HepG2 (cell line): ENCODE data around the gene ADGRL1. TPM values are rescaled to one million over a fixed set of nuclear protein-coding genes. Genes with fewer than 3 reads are reported as not detected.
A peak's percentile ranks its signal among the peaks of the same experiment; 100 is the strongest.

Experiments
- AGO1 ChIP-seq: fragments of 200-400 bp; formaldehyde crosslinking; IDR thresholded peaks from 2 replicates; pipeline ENCODE4 v1.6.1; 2017; ENCODE audit warnings: mild to moderate bottlenecking, low read depth, low read length, moderate library complexity; ENCODE audit not compliant: poor library complexity, severe bottlenecking
- CREM ChIP-seq, 2 experiments: sonication (generic) in 1 of 2; formaldehyde crosslinking in 1 of 2; IDR thresholded peaks; 2 replicates each; pipeline versions ENCODE4 v1.4.0 to v1.6.1; 2016 to 2020; ENCODE audit warnings: antibody characterized with exemption in 1 of 2, mild to moderate bottlenecking in 1 of 2, missing genetic modification reagents in 1 of 2
- ETV5 ChIP-seq: IDR thresholded peaks from 2 replicates; pipeline ENCODE4 v1.6.1; 2018; ENCODE audit warnings: missing biosample characterization, missing genetic modification reagents, inconsistent platforms, borderline replicate concordance
- FOXK1 ChIP-seq: sonication (generic); formaldehyde crosslinking; IDR thresholded peaks from 2 replicates; pipeline ENCODE4 v1.4.0; 2020; ENCODE audit warnings: low read depth, missing genetic modification reagents, borderline replicate concordance
- KLF16 ChIP-seq, 2 experiments: sonication (generic) in 1 of 2; formaldehyde crosslinking in 1 of 2; IDR thresholded peaks; 2 replicates each; pipeline versions ENCODE4 v1.6.1 to v1.8.0; 2016 to 2023; ENCODE audit warnings: missing genetic modification reagents in 2 of 2, missing compliant biosample characterization in 1 of 2
- MLLT10 ChIP-seq: sonication (generic); formaldehyde crosslinking; IDR thresholded peaks from 2 replicates; pipeline ENCODE4 v1.4.0; 2020; ENCODE audit warnings: missing genetic modification reagents
- NCOA1 ChIP-seq: sonication (generic); formaldehyde crosslinking; IDR thresholded peaks from 2 replicates; pipeline ENCODE4 v1.9.0; 2021; ENCODE audit warnings: missing genetic modification reagents
- SIX4 ChIP-seq: sonication (generic); formaldehyde crosslinking; IDR thresholded peaks from 2 replicates; pipeline ENCODE4 v1.4.0; 2020; ENCODE audit warnings: missing genetic modification reagents
- SMAD3 ChIP-seq: sonication (generic); formaldehyde crosslinking; IDR thresholded peaks from 2 replicates; pipeline ENCODE4 v1.4.0; 2020; ENCODE audit warnings: missing genetic modification reagents
- ZBTB38 ChIP-seq: sonication (generic); formaldehyde crosslinking; IDR thresholded peaks from 2 replicates; pipeline ENCODE4 v1.5.1; 2020; ENCODE audit warnings: mild to moderate bottlenecking, missing genetic modification reagents
- ZBTB7A ChIP-seq: sonication (generic); formaldehyde crosslinking; IDR thresholded peaks from 2 replicates; pipeline ENCODE4 v1.8.0; 2022; ENCODE audit warnings: mild to moderate bottlenecking, missing genetic modification reagents
- ZNF354B ChIP-seq: sonication (generic); formaldehyde crosslinking; IDR thresholded peaks from 2 replicates; pipeline ENCODE4 v1.8.0; 2022; ENCODE audit warnings: mild to moderate bottlenecking, missing genetic modification reagents
- ZNF383 ChIP-seq: sonication (generic); formaldehyde crosslinking; IDR thresholded peaks from 2 replicates; pipeline ENCODE4 v1.4.0; 2020; ENCODE audit warnings: missing genetic modification reagents, mild to moderate bottlenecking, borderline replicate concordance
- ZNF564 ChIP-seq: sonication (generic); formaldehyde crosslinking; IDR thresholded peaks from 2 replicates; pipeline ENCODE4 v1.8.1; 2023; ENCODE audit warnings: mild to moderate bottlenecking, missing genetic modification reagents
- polyA plus RNA-seq, 8 experiments: library from polyadenylated mRNA; depleted of rRNA in 3 of 8; stranded (reverse) in 7 of 8; unstranded in 1 of 8; fragments of >200 nt; fragmentation: Illumina TruSeq in 4 of 8; extraction: Trizol in 4 of 8; gene quantifications; 2 replicates each; pipeline versions ENCODE4 v1.2.1 to v1.2.3, GENCODE V29; 2011 to 2016; ENCODE audit warnings: low read depth in 4 of 8, missing spikeins in 1 of 8, mixed read lengths in 1 of 8; ENCODE audit not compliant: insufficient read depth in 1 of 8
- total RNA-seq, 5 experiments: library from RNA; depleted of rRNA; stranded (reverse); fragments of >200 nt; fragmentation: Illumina TruSeq; extraction: Trizol; gene quantifications; 2 replicates each; pipeline ENCODE4 v1.2.3, GENCODE V29; 2016; ENCODE audit warnings: low read depth in 1 of 5
- TF ChIP-seq, protein P1 (sequence below): fragments of 450-650 bp; IDR thresholded peaks from 2 replicates; pipeline ENCODE4 v1.6.1; 2016
- TF ChIP-seq, protein P2 (sequence below): sonication (generic); formaldehyde crosslinking; IDR thresholded peaks from 2 replicates; pipeline ENCODE4 v1.4.0; 2020; ENCODE audit warnings: missing genetic modification reagents
- TF ChIP-seq, protein P3 (sequence below): sonication (generic); formaldehyde crosslinking; IDR thresholded peaks from 2 replicates; pipeline ENCODE4 v1.5.1; 2020; ENCODE audit warnings: mild to moderate bottlenecking, moderate library complexity, missing genetic modification reagents
- TF ChIP-seq, protein P4 (sequence below): sonication (generic); formaldehyde crosslinking; IDR thresholded peaks from 2 replicates; pipeline ENCODE4 v1.8.0; 2022; ENCODE audit warnings: mild to moderate bottlenecking, missing genetic modification reagents
- TF ChIP-seq, protein P5 (sequence below), 2 experiments: sonication (generic) in 1 of 2; formaldehyde crosslinking in 1 of 2; IDR thresholded peaks; 2 replicates each; pipeline versions ENCODE4 v1.5.1 to v1.6.1; 2011 to 2020; ENCODE audit warnings: borderline replicate concordance in 1 of 2, low read depth in 1 of 2, low read length in 1 of 2, mild to moderate bottlenecking in 1 of 2, missing genetic modification reagents in 1 of 2, moderate library complexity in 1 of 2

ADGRL1 gene
- total and polyA plus RNA-seq, 2 of the 13 experiments (the other 11 are each of a cell fraction or from before 2014, with no cell fraction given), result 0.49 to 1.7 TPM

DNA sequence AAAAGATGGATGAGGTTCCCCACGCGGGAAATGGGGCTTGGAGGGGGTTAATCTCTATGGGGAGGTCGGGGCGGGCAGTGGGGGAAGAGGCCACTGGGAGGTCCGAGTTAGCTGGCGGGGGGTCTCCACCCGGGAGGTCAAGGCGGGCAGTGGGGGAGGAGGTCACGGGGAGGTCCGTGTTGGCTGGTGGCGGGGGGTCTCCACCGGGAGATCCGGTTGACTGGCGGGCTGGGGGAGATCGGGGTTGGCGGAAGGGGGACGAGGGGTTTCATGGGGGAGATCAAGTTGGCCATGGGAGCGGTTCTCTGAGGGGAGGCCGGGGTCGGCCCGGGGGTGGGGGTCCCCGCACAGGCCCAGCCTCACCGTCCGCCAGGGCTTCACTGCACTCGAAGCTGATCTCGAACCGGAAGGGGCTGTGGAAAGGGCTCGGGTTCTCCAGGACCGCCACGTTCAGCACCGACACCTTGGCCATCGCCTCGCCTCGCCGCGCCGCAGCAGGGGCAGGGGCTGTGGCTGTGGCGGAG, 69.9 kb downstream of the ADGRL1 start (continued):
- TF ChIP-seq FOXK1 (CRISPR knock-in tag), result no peak
- no peak for TF ChIP-seq CREM (IDR thresholded peaks at IDR 0.05)
- TF ChIP-seq CREM (CRISPR knock-in tag; IDR thresholded peaks at IDR 0.05), result no peak
- no peak for TF ChIP-seq ZNF383 (CRISPR knock-in tag)
- TF ChIP-seq KLF16 (CRISPR knock-in tag; IDR thresholded peaks at IDR 0.05), result no peak
- TF ChIP-seq ZNF564 (CRISPR knock-in tag), result no peak; the same call in 1 of the 2 replicates
- TF ChIP-seq, protein P1, sequence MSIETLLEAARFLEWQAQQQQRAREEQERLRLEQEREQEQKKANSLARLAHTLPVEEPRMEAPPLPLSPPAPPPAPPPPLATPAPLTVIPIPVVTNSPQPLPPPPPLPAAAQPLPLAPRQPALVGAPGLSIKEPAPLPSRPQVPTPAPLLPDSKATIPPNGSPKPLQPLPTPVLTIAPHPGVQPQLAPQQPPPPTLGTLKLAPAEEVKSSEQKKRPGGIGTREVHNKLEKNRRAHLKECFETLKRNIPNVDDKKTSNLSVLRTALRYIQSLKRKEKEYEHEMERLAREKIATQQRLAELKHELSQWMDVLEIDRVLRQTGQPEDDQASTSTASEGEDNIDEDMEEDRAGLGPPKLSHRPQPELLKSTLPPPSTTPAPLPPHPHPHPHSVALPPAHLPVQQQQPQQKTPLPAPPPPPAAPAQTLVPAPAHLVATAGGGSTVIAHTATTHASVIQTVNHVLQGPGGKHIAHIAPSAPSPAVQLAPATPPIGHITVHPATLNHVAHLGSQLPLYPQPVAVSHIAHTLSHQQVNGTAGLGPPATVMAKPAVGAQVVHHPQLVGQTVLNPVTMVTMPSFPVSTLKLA, result no peak
- TF ChIP-seq MLLT10 (CRISPR knock-in tag), result no peak
- no peak for TF ChIP-seq ZNF354B (CRISPR knock-in tag)
- TF ChIP-seq, protein P2, sequence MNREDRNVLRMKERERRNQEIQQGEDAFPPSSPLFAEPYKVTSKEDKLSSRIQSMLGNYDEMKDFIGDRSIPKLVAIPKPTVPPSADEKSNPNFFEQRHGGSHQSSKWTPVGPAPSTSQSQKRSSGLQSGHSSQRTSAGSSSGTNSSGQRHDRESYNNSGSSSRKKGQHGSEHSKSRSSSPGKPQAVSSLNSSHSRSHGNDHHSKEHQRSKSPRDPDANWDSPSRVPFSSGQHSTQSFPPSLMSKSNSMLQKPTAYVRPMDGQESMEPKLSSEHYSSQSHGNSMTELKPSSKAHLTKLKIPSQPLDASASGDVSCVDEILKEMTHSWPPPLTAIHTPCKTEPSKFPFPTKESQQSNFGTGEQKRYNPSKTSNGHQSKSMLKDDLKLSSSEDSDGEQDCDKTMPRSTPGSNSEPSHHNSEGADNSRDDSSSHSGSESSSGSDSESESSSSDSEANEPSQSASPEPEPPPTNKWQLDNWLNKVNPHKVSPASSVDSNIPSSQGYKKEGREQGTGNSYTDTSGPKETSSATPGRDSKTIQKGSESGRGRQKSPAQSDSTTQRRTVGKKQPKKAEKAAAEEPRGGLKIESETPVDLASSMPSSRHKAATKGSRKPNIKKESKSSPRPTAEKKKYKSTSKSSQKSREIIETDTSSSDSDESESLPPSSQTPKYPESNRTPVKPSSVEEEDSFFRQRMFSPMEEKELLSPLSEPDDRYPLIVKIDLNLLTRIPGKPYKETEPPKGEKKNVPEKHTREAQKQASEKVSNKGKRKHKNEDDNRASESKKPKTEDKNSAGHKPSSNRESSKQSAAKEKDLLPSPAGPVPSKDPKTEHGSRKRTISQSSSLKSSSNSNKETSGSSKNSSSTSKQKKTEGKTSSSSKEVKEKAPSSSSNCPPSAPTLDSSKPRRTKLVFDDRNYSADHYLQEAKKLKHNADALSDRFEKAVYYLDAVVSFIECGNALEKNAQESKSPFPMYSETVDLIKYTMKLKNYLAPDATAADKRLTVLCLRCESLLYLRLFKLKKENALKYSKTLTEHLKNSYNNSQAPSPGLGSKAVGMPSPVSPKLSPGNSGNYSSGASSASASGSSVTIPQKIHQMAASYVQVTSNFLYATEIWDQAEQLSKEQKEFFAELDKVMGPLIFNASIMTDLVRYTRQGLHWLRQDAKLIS, result no peak
- TF ChIP-seq, protein P3, sequence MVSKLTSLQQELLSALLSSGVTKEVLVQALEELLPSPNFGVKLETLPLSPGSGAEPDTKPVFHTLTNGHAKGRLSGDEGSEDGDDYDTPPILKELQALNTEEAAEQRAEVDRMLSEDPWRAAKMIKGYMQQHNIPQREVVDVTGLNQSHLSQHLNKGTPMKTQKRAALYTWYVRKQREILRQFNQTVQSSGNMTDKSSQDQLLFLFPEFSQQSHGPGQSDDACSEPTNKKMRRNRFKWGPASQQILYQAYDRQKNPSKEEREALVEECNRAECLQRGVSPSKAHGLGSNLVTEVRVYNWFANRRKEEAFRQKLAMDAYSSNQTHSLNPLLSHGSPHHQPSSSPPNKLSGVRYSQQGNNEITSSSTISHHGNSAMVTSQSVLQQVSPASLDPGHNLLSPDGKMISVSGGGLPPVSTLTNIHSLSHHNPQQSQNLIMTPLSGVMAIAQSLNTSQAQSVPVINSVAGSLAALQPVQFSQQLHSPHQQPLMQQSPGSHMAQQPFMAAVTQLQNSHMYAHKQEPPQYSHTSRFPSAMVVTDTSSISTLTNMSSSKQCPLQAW (CRISPR knock-in tag), result no peak
- TF ChIP-seq SMAD3 (CRISPR knock-in tag), result no peak
- peak; percentile 18 for TF ChIP-seq AGO1
- 0 out of 2 replicates have a peak, but pooled peaks have one; percentile 1 for TF ChIP-seq SIX4
- TF ChIP-seq, protein P4, sequence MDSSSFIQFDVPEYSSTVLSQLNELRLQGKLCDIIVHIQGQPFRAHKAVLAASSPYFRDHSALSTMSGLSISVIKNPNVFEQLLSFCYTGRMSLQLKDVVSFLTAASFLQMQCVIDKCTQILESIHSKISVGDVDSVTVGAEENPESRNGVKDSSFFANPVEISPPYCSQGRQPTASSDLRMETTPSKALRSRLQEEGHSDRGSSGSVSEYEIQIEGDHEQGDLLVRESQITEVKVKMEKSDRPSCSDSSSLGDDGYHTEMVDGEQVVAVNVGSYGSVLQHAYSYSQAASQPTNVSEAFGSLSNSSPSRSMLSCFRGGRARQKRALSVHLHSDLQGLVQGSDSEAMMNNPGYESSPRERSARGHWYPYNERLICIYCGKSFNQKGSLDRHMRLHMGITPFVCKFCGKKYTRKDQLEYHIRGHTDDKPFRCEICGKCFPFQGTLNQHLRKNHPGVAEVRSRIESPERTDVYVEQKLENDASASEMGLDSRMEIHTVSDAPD (CRISPR knock-in tag), result no peak
- TF ChIP-seq, protein P5, sequence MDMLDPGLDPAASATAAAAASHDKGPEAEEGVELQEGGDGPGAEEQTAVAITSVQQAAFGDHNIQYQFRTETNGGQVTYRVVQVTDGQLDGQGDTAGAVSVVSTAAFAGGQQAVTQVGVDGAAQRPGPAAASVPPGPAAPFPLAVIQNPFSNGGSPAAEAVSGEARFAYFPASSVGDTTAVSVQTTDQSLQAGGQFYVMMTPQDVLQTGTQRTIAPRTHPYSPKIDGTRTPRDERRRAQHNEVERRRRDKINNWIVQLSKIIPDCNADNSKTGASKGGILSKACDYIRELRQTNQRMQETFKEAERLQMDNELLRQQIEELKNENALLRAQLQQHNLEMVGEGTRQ (IDR thresholded peaks at IDR 0.05; ENCODE audit: low read depth, low read length), result no peak
- TF ChIP-seq, protein P5 (CRISPR knock-in tag; IDR thresholded peaks at IDR 0.05; ENCODE audit: borderline replicate concordance), result no peak
- TF ChIP-seq ZBTB7A, result peak; percentile 41; the same call in 1 of the 2 replicates
- TF ChIP-seq ZBTB38 (CRISPR knock-in tag), result no peak
- TF ChIP-seq NCOA1, result no peak
- TF ChIP-seq ETV5 (CRISPR knock-in tag), result peak; percentile 29; the same call in 1 of the 2 replicates
